Brain microvascular endothelial cell (primary cell): ENCODE data around the gene CNTNAP2.

Experiments
- DNase-seq: peaks from one replicate; pipeline ENCODE4 v3.0.0-alpha.2; 2020
- H3K27ac ChIP-seq: fragments of 250-450 bp; sonication (Bioruptor Pico); 2 replicates; pipeline ENCODE4 v1.5.1; 2020; ENCODE audit warnings: mild to moderate bottlenecking, moderate library complexity
- H3K27me3 ChIP-seq: fragments of 250-450 bp; sonication (Bioruptor Pico); replicated peaks from 2 replicates; pipeline ENCODE4 v1.5.1; 2020; ENCODE audit warnings: mild to moderate bottlenecking
- H3K36me3 ChIP-seq: fragments of 250-450 bp; sonication (Bioruptor Pico); replicated peaks from 2 replicates; pipeline ENCODE4 v1.5.1; 2020; ENCODE audit warnings: mild to moderate bottlenecking
- H3K4me3 ChIP-seq: 2 replicates; pipeline ENCODE4 v1.5.1; 2011; ENCODE audit warnings: low read depth, mild to moderate bottlenecking, control low read depth, low read length, moderate library complexity
- CTCF ChIP-seq: IDR thresholded peaks from 2 replicates; pipeline ENCODE4 v1.5.1; 2011; ENCODE audit warnings: low read depth, mild to moderate bottlenecking, moderate library complexity, low read length, control low read depth, inconsistent platforms; ENCODE audit errors: missing control alignments
- in situ Hi-C: cut with HindIII; loops from 2 replicates; pipeline ENCODE4 v1.10.0; 2017; ENCODE audit warnings: low sequenced_read_pairs, low pct_ligation_motif_present

Gene CNTNAP2

GRCh38 chr7:147321504-147321903 lies 1204.9 kb downstream of the CNTNAP2 start:
- DNase-seq: no peak
- no peak overlapping the region for H3K4me3 ChIP-seq
- H3K27me3 ChIP-seq: no peaks in the 10 kb centered on the region
- in situ Hi-C loops: no loop called here
- no peak overlapping the region for H3K27ac ChIP-seq
- no peaks in the 10 kb centered on the region for H3K36me3 ChIP-seq
- no peak for TF ChIP-seq CTCF

- Histone ChIP-seq H3K36me3 (no peaks in the 10 kb centered on the region), H3K27ac (no peak overlapping the region), H3K4me3 (no peak overlapping the region), H3K27me3 (no peaks in the 10 kb centered on the region)
- DNase-seq: no peak
- in situ Hi-C loops: no loop called here
- no peak for TF ChIP-seq CTCF
Observed at GRCh38 chr7:147332988-147333387, 1216.4 kb downstream of the CNTNAP2 start.

GRCh38 chr7:147363101-147363500 lies 1246.5 kb downstream of the CNTNAP2 start:
- DNase-seq: no peak
- TF ChIP-seq CTCF: no peak
- H3K4me3 ChIP-seq: no peak overlapping the region
- no peaks in the 10 kb centered on the region for H3K36me3 ChIP-seq
- in situ Hi-C loops: no loop called here
- no peak overlapping the region for H3K27ac ChIP-seq
- no peaks in the 10 kb centered on the region for H3K27me3 ChIP-seq

GRCh38 chr7:147376192-147376591 lies 1259.6 kb downstream of the CNTNAP2 start:
- no peak overlapping the region for H3K27ac ChIP-seq
- in situ Hi-C loops: no loop called here
- H3K4me3 ChIP-seq: no peak overlapping the region
- H3K36me3 ChIP-seq: no peaks in the 10 kb centered on the region
- TF ChIP-seq CTCF: no peak
- no peaks in the 10 kb centered on the region for H3K27me3 ChIP-seq
- DNase-seq: no peak

- in situ Hi-C loops: no loop called here
- no peaks in the 10 kb centered on the region for H3K36me3 ChIP-seq
- H3K27me3 ChIP-seq: no peaks in the 10 kb centered on the region
- no peak for TF ChIP-seq CTCF
- H3K27ac ChIP-seq: no peak overlapping the region
- H3K4me3 ChIP-seq: no peak overlapping the region
- no peak for DNase-seq
Observed at GRCh38 chr7:147380926-147381325, 1264.3 kb downstream of the CNTNAP2 start.

- H3K36me3 ChIP-seq: no peaks in the 10 kb centered on the region
- TF ChIP-seq CTCF: no peak
- DNase-seq: no peak
- no peak overlapping the region for H3K4me3 ChIP-seq
- H3K27ac ChIP-seq: no peak overlapping the region
- in situ Hi-C loops: no loop called here
- H3K27me3 ChIP-seq: no peaks in the 10 kb centered on the region
Observed at GRCh38 chr7:147394329-147394728, 1277.7 kb downstream of the CNTNAP2 start.
